ENCODE data around the gene MIF.

DNA sequence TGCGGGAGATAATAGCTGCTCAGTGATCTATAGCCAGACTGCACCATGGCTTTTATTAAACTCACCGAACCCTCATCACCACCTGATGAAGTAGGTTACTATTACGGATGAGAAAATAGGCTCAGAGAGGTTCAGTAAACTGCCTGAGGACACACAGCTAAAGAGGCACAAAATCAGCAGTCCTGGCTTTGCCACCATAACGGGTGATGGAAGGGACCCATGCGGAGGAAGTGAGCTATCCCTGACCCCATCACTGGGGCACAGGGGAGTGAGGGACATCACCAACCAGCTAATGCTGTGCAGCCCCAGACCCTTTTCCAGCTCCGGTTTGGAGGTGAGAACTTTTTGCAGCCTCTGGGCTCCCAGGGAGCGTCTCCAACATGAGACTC lies 48.1 kb upstream of the MIF start:
- TF ChIP-seq, protein P1, sequence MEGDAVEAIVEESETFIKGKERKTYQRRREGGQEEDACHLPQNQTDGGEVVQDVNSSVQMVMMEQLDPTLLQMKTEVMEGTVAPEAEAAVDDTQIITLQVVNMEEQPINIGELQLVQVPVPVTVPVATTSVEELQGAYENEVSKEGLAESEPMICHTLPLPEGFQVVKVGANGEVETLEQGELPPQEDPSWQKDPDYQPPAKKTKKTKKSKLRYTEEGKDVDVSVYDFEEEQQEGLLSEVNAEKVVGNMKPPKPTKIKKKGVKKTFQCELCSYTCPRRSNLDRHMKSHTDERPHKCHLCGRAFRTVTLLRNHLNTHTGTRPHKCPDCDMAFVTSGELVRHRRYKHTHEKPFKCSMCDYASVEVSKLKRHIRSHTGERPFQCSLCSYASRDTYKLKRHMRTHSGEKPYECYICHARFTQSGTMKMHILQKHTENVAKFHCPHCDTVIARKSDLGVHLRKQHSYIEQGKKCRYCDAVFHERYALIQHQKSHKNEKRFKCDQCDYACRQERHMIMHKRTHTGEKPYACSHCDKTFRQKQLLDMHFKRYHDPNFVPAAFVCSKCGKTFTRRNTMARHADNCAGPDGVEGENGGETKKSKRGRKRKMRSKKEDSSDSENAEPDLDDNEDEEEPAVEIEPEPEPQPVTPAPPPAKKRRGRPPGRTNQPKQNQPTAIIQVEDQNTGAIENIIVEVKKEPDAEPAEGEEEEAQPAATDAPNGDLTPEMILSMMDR (conservative IDR thresholded peaks at IDR 0.05 in 1 of 2, IDR thresholded peaks at IDR 0.05 in 1 of 2; ENCODE audit: low read depth in 1 of 2, low read length in 2 of 2): no peak
- TF ChIP-seq EZH2 (IDR thresholded peaks at IDR 0.05; ENCODE audit: low read length, missing control alignments): no peak

Data from fibroblast of lung (primary cell).